Activated T-cell treated with anti-CD3 and anti-CD28 coated beads, Interleukin-2, amount 50 U/mL, for 24 hours (primary cell): ENCODE data around the gene CERS1.
A peak's percentile ranks its signal among the peaks of the same experiment; 100 is the strongest.

ENCODE experiments used
- DNase-seq: peaks from one replicate; pipeline ENCODE4 v3.0.0-alpha.2; 2020
- H3K27ac Mint-ChIP-seq: 2 replicates; pipeline ENCODE4 v1.8.0; 2020; ENCODE audit warnings: mild to moderate bottlenecking, mixed read lengths
- H3K27me3 Mint-ChIP-seq: 2 replicates; pipeline ENCODE4 v1.8.0; 2020; ENCODE audit warnings: mixed read lengths
- H3K36me3 Mint-ChIP-seq: 2 replicates; pipeline ENCODE4 v1.8.0; 2020; ENCODE audit warnings: low read depth, mixed read lengths
- H3K4me1 Mint-ChIP-seq: 2 replicates; pipeline ENCODE4 v1.8.0; 2020; ENCODE audit warnings: low read depth, mixed read lengths
- H3K4me3 Mint-ChIP-seq: 2 replicates; pipeline ENCODE4 v1.8.0; 2020; ENCODE audit warnings: mild to moderate bottlenecking, moderate library complexity, mixed read lengths
- H3K9me3 Mint-ChIP-seq: 2 replicates; pipeline ENCODE4 v1.8.0; 2020; ENCODE audit warnings: mixed read lengths

Gene CERS1

DNA sequence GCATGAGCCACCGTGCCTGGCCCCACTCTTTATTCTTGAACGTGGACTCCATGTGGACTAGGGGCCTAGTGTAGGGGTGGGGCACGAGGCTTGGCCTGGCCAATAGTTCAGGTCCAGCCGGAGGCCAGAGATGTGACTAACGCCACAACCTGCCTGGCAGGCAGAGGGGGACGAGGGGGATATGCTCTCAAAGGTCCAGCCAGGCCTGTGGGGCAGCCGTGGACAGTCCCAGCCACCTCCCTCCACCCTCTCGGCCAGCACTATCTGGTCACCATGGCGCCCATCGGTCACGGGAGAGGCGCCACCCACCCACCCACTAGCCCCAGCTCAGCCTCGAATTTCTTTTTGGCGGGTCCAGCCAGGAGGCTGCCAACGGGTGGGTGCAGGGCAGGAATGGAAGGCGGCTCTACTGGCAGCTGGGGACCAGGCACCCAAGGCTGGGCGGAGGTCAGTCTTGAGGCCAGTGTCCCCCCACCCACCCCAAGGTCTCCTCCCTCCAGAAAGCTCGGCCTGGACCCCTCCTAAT lies 2.2 kb upstream of the CERS1 start:
- no peak for DNase-seq
- H3K4me3 Mint-ChIP-seq: no peak overlapping the region
- H3K27me3 Mint-ChIP-seq: peaks cover 29% of the 10 kb centered on the region
- H3K27ac Mint-ChIP-seq: no peak overlapping the region
- H3K36me3 Mint-ChIP-seq: peaks cover 33% of the 10 kb centered on the region
- H3K9me3 Mint-ChIP-seq: no peaks in the 10 kb centered on the region
- peaks cover 6% of the 10 kb centered on the region for H3K4me1 Mint-ChIP-seq

DNA sequence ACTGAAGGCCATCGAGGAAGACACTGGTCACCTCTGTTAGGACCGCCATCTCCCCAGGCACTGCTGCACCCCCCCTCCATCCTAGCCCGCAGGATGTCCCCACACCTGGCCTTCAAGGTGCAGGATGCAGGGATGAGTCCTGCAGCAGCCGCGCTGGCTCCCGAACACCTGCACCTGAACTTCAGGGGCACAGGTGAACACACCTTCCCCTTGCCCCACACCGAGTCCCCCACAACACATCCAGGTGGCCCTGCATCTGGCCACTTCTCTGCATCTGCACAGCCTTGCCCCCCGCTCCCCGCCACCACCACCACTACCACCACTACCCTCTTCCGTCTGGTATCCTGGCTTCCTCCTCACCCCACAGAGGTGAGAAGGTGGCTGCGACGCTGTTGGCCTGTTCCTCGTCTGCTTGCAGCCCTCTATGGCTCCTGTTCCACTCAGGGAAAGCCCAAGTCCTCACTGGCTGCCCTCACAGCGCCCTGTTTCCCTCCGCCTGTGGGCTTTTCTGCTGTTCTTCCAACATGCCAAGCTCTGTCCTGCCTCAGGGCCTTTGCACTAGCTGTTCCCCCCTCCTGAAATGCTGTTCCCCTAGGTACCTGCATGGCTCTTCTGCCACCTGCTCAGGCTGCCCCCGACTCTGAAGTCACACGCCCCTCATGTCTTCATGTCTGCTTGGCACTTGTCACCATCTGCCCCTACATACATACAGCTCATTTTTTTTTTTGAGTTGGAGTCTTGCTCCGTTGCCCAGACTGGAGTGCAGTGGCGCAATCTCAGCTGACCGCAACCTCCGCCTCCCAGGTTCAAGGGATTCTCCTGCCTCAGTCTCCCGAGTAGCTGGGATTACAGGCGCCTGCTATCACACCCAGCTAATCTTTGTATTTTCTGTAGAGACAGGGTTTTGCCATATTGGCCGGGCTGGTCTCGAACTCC lies 1.4 kb upstream of the CERS1 start:
- peaks cover 6% of the 10 kb centered on the region for H3K4me1 Mint-ChIP-seq
- H3K4me3 Mint-ChIP-seq: no peak overlapping the region
- H3K27me3 Mint-ChIP-seq: peaks cover 33% of the 10 kb centered on the region
- peaks cover 31% of the 10 kb centered on the region for H3K36me3 Mint-ChIP-seq
- no peak for DNase-seq
- no peaks in the 10 kb centered on the region for H3K9me3 Mint-ChIP-seq
- no peak overlapping the region for H3K27ac Mint-ChIP-seq

DNA sequence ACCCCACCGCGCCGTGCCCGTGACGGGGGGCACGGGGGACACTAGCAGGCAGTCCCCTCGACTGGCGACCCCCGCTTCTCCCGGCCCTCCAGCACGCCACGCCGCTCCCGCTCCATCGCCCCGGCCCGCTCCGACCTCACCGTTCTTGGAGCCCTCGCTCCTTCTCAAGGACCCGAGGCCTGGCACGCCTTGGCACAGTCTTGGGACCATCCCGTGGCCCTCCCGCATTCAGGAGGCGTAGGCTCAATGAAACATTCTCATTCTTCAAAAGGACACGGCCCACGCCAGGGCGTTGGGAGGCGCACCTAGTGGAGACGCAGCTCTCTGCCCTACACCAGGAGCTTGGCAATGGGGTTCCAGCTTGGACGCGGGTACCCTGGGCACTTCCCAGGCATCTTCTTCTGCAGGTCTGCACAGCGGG lies 473 bp upstream of the CERS1 start:
- Mint-ChIP-seq H3K4me3 (peak overlapping the region; percentile 66), H3K4me1 (peaks cover 6% of the 10 kb centered on the region), H3K27me3 (peaks cover 33% of the 10 kb centered on the region), H3K9me3 (no peaks in the 10 kb centered on the region), H3K27ac (peak overlapping the region; percentile 63), H3K36me3 (peaks cover 28% of the 10 kb centered on the region)
- DNase-seq: no peak

DNA sequence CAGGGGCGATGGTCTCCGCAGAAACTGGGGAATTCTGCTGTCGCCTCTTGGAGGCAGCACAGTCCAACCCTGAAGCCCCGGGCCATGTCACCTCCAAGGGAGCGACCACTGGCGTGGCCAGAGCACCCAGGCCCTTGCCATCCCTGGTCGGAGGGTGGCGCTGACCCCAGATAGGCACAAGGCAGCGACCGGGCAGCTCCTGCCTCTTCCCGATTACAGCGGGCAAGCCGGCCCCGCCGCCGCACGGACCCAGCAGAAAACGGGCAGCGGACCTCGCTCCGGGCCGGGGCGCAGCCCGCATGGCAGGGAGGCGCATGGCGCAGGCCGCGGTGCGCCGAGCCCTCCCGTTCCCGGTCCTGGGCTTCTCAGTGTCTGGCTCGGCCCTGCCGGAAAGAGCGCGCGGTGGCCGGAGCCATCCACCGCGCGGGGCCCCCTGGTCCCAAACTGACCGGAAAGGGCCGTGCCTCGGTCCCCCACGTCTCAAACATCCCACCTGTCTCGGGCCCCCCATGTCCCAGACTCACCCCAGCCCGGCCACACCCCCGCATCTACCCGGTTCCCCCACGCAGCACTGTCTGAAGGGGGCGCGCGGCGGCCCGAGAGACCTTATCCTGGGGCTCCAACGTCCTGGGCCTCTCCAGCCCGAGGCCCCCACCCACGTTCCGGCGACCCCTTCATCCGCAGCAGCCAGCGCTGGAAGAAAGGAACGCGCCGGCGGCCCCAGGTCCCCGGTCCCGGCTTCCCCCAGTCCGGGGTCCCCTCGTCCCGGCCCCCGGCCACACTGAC lies 727 bp downstream of the CERS1 start:
- Mint-ChIP-seq H3K4me1 (peaks cover 6% of the 10 kb centered on the region), H3K4me3 (peak overlapping the region; percentile 67), H3K36me3 (peaks cover 16% of the 10 kb centered on the region), H3K9me3 (no peaks in the 10 kb centered on the region), H3K27me3 (peaks cover 33% of the 10 kb centered on the region), H3K27ac (no peak overlapping the region)
- no peak for DNase-seq

DNA sequence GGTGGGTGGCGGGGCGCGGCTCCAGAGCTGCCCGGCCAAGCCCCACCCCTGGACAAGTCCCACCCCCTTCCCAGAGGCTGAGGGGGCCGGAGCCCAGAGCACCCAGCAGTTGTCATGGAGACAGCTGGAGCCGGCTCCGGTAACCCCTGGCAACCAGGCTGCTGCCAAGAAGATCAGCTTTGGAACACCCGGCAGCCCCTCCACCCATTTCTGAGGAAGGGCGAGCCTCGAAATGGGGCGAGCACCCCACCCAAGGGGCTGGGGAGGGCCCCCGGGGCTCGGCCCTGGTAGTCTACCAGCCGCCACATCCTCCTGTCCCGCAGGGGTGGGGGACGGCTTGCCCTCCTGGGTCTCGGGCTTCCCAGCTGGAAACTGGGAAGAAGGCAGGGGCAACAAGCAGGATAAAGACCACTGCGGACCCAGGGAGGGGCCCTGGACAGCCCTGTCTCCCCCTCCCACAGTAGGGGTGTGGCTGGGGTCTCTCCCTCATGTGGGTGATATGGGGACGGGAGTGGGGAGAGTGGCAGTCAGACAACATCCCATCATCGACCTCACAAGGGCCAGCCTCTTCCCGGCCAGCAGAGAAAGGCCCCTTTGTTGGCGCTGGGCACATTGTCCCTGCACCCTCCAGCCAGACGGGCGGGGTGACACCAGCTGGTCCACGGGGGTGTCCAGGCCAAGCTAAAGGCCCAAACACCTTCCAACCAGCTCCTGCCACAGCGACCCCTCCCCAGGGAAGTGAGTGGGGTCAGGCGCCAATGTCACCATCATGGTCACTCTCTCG lies 1.5 kb downstream of the CERS1 start:
- Mint-ChIP-seq H3K27me3 (peaks cover 33% of the 10 kb centered on the region), H3K4me1 (peaks cover 6% of the 10 kb centered on the region), H3K9me3 (no peaks in the 10 kb centered on the region), H3K36me3 (peaks cover 9% of the 10 kb centered on the region), H3K4me3 (no peak overlapping the region), H3K27ac (no peak overlapping the region)
- DNase-seq: no peak

DNA sequence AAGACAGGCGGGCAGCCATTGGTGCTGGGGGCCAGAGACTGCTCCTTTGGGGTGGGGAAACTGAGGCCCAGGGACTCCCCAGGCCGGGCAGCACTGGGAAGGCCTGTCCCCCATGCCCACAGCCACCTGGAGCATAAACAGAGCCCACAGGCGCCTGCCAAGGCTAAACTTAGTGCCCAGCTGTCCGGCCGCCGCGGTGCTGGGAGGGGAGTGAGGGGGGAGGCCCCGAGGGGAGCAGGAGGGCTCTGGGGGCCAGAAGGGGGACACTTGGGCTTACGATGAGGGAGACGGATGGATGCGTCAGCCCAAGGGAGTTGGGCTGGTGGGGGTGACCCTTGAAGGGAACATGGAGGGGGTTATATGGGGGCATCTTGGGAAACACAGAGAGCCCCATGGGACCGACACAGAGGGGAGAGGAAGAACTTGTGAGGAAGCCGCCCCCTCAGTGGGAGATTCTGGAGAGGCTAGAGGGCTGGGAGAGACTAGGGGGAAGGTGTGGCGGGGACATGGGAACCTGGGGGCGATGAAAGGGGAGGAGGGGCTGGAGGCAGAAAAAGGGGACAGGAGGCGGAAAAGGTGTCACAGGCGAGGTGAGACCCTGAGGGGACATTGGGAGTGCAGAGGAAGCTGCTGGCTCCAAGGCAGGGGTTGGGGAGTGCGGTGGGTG lies 2.2 kb downstream of the CERS1 start:
- no peaks in the 10 kb centered on the region for H3K9me3 Mint-ChIP-seq
- H3K27ac Mint-ChIP-seq: no peak overlapping the region
- peaks cover 33% of the 10 kb centered on the region for H3K27me3 Mint-ChIP-seq
- peaks cover 2% of the 10 kb centered on the region for H3K36me3 Mint-ChIP-seq
- DNase-seq: no peak
- no peak overlapping the region for H3K4me3 Mint-ChIP-seq
- peaks cover 6% of the 10 kb centered on the region for H3K4me1 Mint-ChIP-seq

DNA sequence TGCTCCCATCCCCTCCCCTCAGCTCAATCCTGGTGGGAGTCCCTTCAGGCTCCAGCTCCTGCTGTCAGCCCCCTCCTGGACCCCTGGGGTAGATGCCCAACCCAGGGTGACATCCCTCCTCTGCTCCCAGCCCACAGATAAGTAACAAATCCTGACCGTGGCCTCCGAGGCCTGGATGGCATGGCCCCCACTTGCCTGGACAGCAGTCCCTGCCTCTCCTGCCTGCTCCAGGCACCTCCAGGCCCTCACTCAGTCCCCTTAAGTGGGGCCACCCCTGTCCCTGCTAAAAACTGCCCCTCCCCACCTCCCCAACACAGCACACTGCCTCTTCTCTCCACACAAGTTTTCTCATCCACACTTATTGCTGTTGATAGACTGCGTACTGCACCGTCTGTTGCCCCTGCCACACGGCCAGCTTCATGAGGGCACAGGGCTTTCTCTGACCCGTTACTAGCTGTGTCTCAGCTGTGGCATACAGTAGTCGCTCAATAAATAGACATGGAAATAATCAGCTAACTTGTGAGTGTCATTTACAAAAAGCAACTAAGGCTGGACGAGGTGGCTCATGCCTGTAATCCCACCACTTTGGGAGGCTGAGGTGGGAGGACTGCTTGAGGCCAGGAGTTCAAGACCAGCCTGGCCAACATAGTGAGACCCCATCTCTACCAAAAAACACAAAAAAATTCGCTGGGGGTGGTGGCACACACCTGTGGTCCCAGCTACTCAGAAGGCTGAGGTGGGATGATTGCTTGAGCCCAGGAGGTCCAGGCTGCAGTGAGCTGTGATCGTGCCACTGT lies 5.8 kb downstream of the CERS1 start:
- Mint-ChIP-seq H3K9me3 (no peaks in the 10 kb centered on the region), H3K4me1 (no peaks in the 10 kb centered on the region), H3K27ac (no peak overlapping the region)

DNA sequence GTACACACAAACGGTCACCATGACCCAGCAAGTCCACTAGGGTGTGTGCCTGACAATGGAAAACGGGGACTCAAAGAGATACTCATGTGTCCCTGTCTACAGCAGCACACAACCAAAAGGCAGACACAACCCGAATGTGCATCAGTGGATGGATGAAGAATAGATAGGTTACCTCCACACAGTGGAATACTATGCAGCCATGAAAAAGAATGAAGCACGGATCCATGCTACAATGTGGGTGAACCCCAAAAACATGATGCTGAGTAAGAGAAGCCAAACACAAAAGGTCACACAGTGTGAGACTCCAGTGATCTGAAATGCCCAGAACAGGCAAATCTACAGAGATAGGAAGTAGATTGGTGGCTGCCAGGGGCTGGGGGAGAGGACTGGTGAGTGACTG lies 9.0 kb downstream of the CERS1 start:
- no peak for DNase-seq
- no peaks in the 10 kb centered on the region for H3K36me3 Mint-ChIP-seq
- peaks cover 8% of the 10 kb centered on the region for H3K27me3 Mint-ChIP-seq
- H3K27ac Mint-ChIP-seq: no peak overlapping the region
- H3K9me3 Mint-ChIP-seq: no peaks in the 10 kb centered on the region
- H3K4me1 Mint-ChIP-seq: no peaks in the 10 kb centered on the region
- H3K4me3 Mint-ChIP-seq: no peak overlapping the region

More for the DNA sequence above, 5.8 kb downstream of the CERS1 start:
- Mint-ChIP-seq H3K36me3 (no peaks in the 10 kb centered on the region), H3K4me3 (no peak overlapping the region), H3K27me3 (peaks cover 22% of the 10 kb centered on the region)
- DNase-seq: no peak

DNA sequence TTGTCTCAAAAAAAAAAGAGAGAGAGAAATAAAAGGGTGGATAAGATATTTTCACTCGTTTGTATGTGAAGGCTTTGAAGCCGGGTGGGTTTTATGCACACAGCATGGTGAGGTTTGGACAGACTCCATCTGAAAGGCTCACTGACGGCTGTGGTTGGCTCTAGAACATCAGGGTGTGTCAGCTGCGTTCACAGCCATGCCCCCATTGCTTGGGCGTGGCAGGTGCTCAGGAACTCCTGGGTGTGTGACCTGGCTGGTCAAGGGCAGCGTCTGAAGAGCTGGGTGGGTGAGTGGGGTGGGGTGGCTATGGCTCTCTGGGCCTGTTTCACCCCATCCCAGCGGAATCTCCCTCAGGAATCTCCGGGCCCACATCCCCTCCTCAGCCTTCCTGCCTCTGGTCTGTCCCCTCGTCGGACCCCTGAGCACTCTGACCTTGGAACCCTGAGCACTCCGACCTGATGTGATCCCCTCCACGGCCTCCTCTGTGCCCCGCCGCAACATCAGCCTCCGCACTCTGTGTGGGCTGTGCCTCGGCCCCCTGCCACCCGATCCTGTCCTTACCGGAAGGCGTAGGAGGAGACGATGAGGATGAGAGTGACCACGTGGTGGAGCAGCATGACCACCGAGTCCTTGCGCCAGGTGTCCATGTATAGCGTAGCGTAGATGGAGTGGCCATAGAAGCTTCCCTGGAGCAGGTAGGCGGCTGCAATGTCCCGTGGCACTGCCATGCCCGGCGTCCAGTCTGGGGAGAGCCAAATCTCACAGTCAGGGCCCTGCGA lies 12.2 kb downstream of the CERS1 start:
- Mint-ChIP-seq H3K27me3 (peaks cover 8% of the 10 kb centered on the region), H3K27ac (no peak overlapping the region), H3K4me3 (no peak overlapping the region), H3K4me1 (no peaks in the 10 kb centered on the region), H3K9me3 (no peaks in the 10 kb centered on the region), H3K36me3 (no peaks in the 10 kb centered on the region)
- no peak for DNase-seq

DNA sequence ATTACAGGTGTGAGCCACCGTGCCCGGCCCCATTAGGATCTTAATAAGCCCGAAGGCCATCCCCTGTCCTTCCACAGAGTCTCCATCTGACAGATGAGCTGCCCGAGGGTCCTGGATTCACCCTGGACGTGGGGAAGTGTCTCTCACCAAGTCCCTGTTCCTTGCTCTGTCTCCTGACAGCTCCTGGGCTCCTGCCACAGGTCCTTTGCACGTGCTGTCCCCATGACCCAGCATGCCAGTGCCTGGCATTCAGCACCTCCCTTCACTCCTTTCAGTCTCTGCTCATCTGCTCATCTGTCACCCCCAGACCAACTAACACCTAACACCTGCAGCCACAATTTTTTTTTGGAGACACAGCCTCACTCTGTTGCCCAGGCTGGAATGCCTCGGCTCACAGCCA lies 14.5 kb downstream of the CERS1 start:
- Mint-ChIP-seq H3K9me3 (peaks cover 2% of the 10 kb centered on the region), H3K27ac (no peak overlapping the region), H3K4me3 (no peak overlapping the region), H3K36me3 (no peaks in the 10 kb centered on the region), H3K27me3 (no peaks in the 10 kb centered on the region), H3K4me1 (no peaks in the 10 kb centered on the region)
- DNase-seq: no peak

DNA sequence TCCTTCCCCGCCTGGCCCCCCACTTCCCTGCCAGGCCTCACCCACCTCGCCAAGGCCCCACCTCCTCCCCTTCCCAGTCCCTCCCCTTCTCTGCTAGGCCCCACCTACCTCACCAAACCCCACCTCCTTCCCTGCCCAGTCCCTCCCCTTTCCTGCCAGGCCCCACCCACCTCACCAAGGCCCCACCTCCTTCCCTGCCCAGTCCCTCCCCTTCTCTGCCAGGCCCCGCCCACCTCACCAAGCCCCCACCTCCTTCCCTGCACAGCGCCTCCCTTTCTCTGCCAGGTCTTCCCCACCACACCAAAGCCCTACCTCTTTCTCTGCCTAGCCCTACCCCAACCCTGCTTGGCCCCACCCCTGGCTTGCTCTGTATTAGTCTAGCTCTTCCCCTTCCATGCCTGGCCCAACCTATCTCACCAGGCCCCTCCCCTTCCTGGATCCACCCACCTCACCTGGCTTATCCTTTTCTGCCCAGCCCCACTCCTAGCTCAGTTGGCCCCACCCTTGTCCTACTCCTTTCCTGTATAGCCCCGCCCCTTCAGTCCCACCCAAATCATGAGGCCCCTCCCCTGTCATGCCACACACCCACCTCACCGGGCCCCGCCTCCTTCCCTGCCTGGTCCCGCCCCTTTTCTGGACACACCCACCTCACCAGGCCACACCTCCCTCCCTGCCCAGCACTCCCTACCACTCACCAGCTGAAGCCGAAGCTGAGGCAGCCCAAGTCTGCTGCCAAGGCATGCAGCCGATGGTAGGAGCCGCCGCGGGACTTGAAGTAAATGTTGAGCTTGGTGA lies 16.2 kb downstream of the CERS1 start:
- H3K4me3 Mint-ChIP-seq: no peak overlapping the region
- no peaks in the 10 kb centered on the region for H3K36me3 Mint-ChIP-seq
- no peaks in the 10 kb centered on the region for H3K4me1 Mint-ChIP-seq
- no peak overlapping the region for H3K27ac Mint-ChIP-seq
- DNase-seq: no peak
- no peaks in the 10 kb centered on the region for H3K27me3 Mint-ChIP-seq
- H3K9me3 Mint-ChIP-seq: peaks cover 2% of the 10 kb centered on the region

DNA sequence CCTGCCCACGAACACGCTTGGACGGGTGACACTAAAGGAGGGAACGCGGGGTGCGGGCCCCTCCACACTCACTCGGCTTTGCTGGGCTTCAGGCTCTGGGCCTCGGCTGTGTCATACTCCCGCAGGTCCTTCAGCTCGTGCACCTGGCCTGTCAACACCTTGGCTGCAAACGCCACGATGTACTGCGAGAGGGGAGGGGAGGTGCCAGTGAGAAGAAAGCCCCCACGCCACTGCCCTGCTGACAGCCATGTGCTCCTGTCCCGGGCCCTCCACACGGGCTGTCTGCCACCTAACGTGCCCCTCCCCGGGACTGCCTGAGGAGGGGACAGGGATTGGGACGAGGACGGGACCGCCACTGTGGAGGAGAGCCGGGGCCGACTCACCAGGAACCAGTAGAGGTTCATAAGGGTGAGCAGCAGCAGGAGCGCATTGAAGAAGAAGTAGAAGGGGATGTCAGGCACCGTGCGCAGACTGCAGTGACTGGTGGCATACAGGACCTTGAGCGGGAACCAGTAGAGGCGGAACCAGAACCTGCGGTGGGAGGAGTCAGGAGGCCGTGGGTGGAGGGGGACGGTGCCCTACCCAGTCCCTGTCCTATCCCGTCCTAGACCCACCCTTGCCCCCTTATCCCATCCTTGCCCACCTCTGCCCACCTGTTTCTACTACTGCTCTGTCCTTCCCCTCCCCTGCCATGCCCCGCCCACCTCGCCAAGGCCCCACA lies 16.9 kb downstream of the CERS1 start:
- H3K9me3 Mint-ChIP-seq: peaks cover 2% of the 10 kb centered on the region
- no peaks in the 10 kb centered on the region for H3K4me1 Mint-ChIP-seq
- H3K27me3 Mint-ChIP-seq: no peaks in the 10 kb centered on the region
- H3K36me3 Mint-ChIP-seq: no peaks in the 10 kb centered on the region
- H3K4me3 Mint-ChIP-seq: no peak overlapping the region
- DNase-seq: no peak
- no peak overlapping the region for H3K27ac Mint-ChIP-seq
